HG02943 (cell line): ENCODE measurements around the gene KIF6.

Experiments used
- ATAC-seq: cut with Tn5 transposase; IDR thresholded peaks from one replicate; pipeline ENCODE4 v1.9.1; 2021; ENCODE audit warnings: mild to moderate bottlenecking, low read depth, moderate library complexity; ENCODE audit not compliant: unreplicated experiment

Gene KIF6

GRCh38 chr6:39400026-39400425 is 325.2 kb downstream of the KIF6 start:
- no peak for ATAC-seq

- no peak for ATAC-seq
These were observed 328.4 kb downstream of the KIF6 start for GRCh38 chr6:39396854-39397253.

- ATAC-seq = no peak
These were observed 332.1 kb downstream of the KIF6 start for GRCh38 chr6:39393075-39393474.

GRCh38 chr6:39391182-39391581 is 334.0 kb downstream of the KIF6 start:
- no peak for ATAC-seq

GRCh38 chr6:39389484-39389767 is 335.8 kb downstream of the KIF6 start:
- ATAC-seq = no peak

GRCh38 chr6:39388606-39389483 is 336.4 kb downstream of the KIF6 start:
- no peak for ATAC-seq

GRCh38 chr6:39387785-39388184 is 337.4 kb downstream of the KIF6 start:
- ATAC-seq = no peak

- ATAC-seq = no peak
These were observed 338.7 kb downstream of the KIF6 start for GRCh38 chr6:39386487-39386886.

GRCh38 chr6:39381550-39382140 is 343.6 kb downstream of the KIF6 start:
- ATAC-seq = no peak

GRCh38 chr6:39380837-39381549 is 344.2 kb downstream of the KIF6 start:
- ATAC-seq = no peak

GRCh38 chr6:39378960-39379425 is 346.2 kb downstream of the KIF6 start:
- ATAC-seq = no peak

GRCh38 chr6:39378175-39378959 is 346.8 kb downstream of the KIF6 start:
- ATAC-seq = no peak

GRCh38 chr6:39377539-39377950 is 347.7 kb downstream of the KIF6 start:
- no peak for ATAC-seq

- no peak for ATAC-seq
These were observed 349.8 kb downstream of the KIF6 start for GRCh38 chr6:39375405-39375804.

- no peak for ATAC-seq
These were observed 354.8 kb downstream of the KIF6 start for GRCh38 chr6:39370390-39370789.

- ATAC-seq = no peak
These were observed 355.2 kb downstream of the KIF6 start for GRCh38 chr6:39369987-39370386.

- ATAC-seq = no peak
These were observed 357.5 kb downstream of the KIF6 start for GRCh38 chr6:39367700-39368099.

- no peak for ATAC-seq
These were observed 358.1 kb downstream of the KIF6 start for GRCh38 chr6:39366931-39367618.

GRCh38 chr6:39365281-39366074 is 359.7 kb downstream of the KIF6 start:
- no peak for ATAC-seq
